Measurements from ENCODE around the gene LYPLAL1. TPM values are rescaled to one million over a fixed set of nuclear protein-coding genes. Genes with fewer than 3 reads are reported as not detected.

LYPLAL1 gene
- total RNA-seq, 1 donor from 2014 or later = 85.8 TPM

DNA sequence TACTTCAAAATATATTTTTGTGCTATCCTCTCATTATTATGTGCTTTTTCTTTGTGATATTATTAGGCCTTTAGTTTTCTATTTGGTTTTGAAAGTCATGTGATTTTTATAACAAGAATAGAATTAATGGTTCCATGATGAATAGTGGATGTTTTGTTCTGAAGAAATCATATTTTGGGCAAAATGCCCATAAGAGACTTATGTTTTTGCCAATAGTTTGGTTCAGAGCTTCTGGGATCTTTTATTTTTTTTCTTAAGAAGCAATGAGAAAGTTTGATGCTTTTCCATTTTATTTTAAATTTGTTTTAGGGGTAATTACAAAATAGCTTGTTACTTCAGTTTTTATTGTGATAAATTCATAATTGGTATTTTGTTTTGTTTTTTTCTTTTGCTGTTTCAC lies 49.8 kb downstream of the LYPLAL1 start:
- no peak for DNase-seq
- H3K4me1 ChIP-seq = peaks cover 5% of the 10 kb centered on the region
- H3K27me3 ChIP-seq (ENCODE audit: low read depth) = no peaks in the 10 kb centered on the region
- H3K9me3 ChIP-seq (replicated peaks) = no peaks in the 10 kb centered on the region
- H3K27ac ChIP-seq (replicated peaks) = no peak overlapping the region
- TF ChIP-seq, protein P1, sequence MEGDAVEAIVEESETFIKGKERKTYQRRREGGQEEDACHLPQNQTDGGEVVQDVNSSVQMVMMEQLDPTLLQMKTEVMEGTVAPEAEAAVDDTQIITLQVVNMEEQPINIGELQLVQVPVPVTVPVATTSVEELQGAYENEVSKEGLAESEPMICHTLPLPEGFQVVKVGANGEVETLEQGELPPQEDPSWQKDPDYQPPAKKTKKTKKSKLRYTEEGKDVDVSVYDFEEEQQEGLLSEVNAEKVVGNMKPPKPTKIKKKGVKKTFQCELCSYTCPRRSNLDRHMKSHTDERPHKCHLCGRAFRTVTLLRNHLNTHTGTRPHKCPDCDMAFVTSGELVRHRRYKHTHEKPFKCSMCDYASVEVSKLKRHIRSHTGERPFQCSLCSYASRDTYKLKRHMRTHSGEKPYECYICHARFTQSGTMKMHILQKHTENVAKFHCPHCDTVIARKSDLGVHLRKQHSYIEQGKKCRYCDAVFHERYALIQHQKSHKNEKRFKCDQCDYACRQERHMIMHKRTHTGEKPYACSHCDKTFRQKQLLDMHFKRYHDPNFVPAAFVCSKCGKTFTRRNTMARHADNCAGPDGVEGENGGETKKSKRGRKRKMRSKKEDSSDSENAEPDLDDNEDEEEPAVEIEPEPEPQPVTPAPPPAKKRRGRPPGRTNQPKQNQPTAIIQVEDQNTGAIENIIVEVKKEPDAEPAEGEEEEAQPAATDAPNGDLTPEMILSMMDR (IDR thresholded peaks at IDR 0.05; ENCODE audit: borderline replicate concordance) = no peak
- H3K4me3 ChIP-seq = no peak overlapping the region
- H3K36me3 ChIP-seq = peaks cover 22% of the 10 kb centered on the region
- intact Hi-C loops (cut with micrococcal nuclease) = loop anchor here (10.0 kb wide), 1 partner anchor 341 kb away; no protein-coding TSS in a partner anchor

DNA sequence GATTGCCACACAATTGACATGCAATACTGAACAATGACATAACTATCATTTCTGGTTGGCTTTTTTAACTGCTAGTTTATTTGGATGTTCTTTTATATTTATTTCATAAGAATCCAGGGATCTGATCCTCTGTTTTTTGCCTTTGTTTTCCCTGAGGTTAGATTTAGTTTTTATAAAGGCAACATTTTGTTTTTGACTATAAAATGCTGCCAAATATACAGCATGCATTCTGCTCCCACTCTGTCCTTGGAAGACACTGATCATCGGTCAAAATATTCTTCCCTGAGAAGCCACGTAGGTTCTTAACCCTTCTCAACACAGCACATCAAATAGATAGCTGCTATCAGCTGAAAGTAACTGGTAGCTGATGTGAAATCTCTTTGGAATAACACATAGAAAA lies 52.5 kb downstream of the LYPLAL1 start:
- no peaks in the 10 kb centered on the region for H3K9me3 ChIP-seq (replicated peaks)
- no peaks in the 10 kb centered on the region for H3K27me3 ChIP-seq (ENCODE audit: low read depth)
- no peak overlapping the region for H3K4me3 ChIP-seq
- no peak overlapping the region for H3K27ac ChIP-seq (replicated peaks)
- intact Hi-C loops (cut with micrococcal nuclease) = loop anchor here (10.0 kb wide), 1 partner anchor 339 kb away; no protein-coding TSS in a partner anchor
- DNase-seq = no peak
- TF ChIP-seq, protein P1 (IDR thresholded peaks at IDR 0.05; ENCODE audit: borderline replicate concordance) = no peak
- H3K36me3 ChIP-seq = peaks cover 15% of the 10 kb centered on the region
- H3K4me1 ChIP-seq = peaks cover under 1% of the 10 kb centered on the region

DNA sequence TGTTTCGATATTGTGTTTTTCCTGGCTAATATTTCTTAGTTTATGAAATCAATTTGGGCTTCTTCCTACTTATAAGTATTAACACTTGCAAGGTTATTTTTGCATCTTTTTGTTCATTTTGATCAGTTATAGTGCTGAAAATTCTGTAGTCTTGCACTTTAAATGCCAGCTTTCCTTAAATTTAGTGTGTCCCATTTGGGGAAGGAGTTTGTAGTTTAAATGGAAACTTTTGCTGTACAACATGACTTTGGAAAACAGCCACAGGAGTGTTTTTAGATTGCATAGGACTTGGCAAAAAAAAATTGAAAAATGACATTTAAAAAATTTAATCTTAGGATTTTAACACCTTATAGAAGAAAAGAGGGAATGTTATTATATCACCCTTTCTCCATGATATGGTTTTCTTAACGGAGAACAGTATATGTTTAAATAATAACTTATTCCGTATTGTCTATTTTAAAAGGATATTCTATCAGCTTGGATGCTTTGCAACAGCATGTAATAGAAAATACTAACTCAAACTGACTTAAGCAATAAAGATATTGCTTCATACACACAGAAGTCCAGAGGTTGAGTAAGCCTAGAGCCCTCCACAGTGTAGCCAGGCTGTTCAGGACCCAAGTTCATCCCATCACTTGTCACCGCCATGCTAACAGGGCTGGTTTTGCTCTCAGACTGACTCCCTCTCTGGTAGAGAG lies 53.8 kb downstream of the LYPLAL1 start:
- no peaks in the 10 kb centered on the region for H3K4me1 ChIP-seq
- TF ChIP-seq, protein P1 (IDR thresholded peaks at IDR 0.05; ENCODE audit: borderline replicate concordance) = no peak
- H3K9me3 ChIP-seq (replicated peaks) = no peaks in the 10 kb centered on the region
- DNase-seq = no peak
- no peak overlapping the region for H3K27ac ChIP-seq (replicated peaks)
- no peaks in the 10 kb centered on the region for H3K27me3 ChIP-seq (ENCODE audit: low read depth)
- peaks cover 15% of the 10 kb centered on the region for H3K36me3 ChIP-seq
- intact Hi-C loops (cut with micrococcal nuclease) = loop anchor here (10.0 kb wide), 1 partner anchor 337 kb away; no protein-coding TSS in a partner anchor
- no peak overlapping the region for H3K4me3 ChIP-seq

DNA sequence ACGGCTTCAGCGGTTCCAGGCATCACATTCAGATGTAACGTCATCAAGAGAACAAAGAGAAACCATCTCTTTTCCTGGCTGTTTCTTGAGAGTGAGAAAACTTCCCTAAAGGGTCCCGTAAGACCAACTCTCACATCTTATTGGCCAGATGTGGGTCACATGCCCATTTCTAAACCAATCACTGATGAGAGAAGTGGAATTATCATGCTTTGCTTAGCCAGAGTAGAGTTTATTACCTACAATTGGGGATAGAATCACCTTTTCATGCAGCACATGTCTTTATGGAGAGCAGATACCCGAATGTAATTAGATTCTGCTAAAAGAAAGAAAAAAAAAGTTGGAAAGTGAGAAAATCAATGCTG lies 54.4 kb downstream of the LYPLAL1 start:
- H3K36me3 ChIP-seq = peaks cover 15% of the 10 kb centered on the region
- H3K4me1 ChIP-seq = no peaks in the 10 kb centered on the region
- intact Hi-C loops (cut with micrococcal nuclease) = loop anchor here (10.0 kb wide), 1 partner anchor 337 kb away; no protein-coding TSS in a partner anchor
- no peak for DNase-seq
- H3K9me3 ChIP-seq (replicated peaks) = no peaks in the 10 kb centered on the region
- no peak overlapping the region for H3K4me3 ChIP-seq
- no peak overlapping the region for H3K27ac ChIP-seq (replicated peaks)
- TF ChIP-seq, protein P1 (IDR thresholded peaks at IDR 0.05; ENCODE audit: borderline replicate concordance) = no peak
- H3K27me3 ChIP-seq (ENCODE audit: low read depth) = no peaks in the 10 kb centered on the region

DNA sequence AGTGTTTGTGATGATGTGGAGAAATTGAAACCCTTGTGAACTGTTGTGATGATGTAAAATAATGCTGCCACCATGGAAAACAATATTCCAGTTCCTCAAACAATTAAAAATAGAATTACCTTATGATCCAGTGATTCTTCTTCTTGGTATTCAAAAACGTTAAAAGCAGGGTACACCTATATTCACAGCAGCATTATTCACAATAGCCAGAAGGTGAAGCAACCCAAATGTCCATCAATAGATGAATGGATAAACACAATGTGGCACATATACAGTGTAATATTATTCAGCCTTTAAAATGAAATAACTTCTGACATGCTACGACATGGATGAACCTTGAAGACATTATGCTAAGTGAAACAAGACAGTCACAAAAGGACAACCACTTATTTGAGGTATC lies 59.2 kb downstream of the LYPLAL1 start:
- no peak overlapping the region for H3K4me3 ChIP-seq
- peaks cover 12% of the 10 kb centered on the region for H3K36me3 ChIP-seq
- TF ChIP-seq, protein P1 (IDR thresholded peaks at IDR 0.05; ENCODE audit: borderline replicate concordance) = no peak
- H3K9me3 ChIP-seq (replicated peaks) = no peaks in the 10 kb centered on the region
- H3K4me1 ChIP-seq = no peaks in the 10 kb centered on the region
- no peaks in the 10 kb centered on the region for H3K27me3 ChIP-seq (ENCODE audit: low read depth)
- intact Hi-C loops (cut with micrococcal nuclease) = no loop called here
- H3K27ac ChIP-seq (replicated peaks) = no peak overlapping the region
- no peak for DNase-seq

Data from left ventricle myocardium inferior (tissue), 1 donor.